Measurements from ENCODE around the gene ZNF892.
"Not testable (repeated sequence)": the region's sequence is repeated elsewhere in the genome, so short reads cannot be mapped to it uniquely, and the experiment has no call there.

The ZNF892 gene

DNA sequence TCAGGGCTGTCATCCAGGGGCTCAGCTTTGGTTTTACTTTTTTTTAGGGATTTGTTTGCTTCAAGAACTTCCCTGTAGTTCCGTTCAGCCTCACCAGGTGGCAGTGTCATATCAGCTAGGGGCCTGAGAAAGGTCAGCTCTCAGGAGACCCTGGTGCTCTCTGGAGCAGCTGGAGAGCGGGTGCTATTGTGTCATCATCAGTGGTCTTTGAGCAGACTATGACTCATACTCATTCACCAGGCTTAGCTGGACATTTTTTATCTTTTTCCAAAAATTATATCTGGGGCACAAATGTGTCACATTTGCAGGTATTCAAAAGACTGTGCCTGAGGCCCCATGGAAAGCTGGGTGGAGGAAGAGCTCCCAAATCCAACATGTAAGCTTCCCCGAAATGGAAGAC is 24.4 kb downstream of the ZNF892 start:
- no peak for DNase-seq

DNA sequence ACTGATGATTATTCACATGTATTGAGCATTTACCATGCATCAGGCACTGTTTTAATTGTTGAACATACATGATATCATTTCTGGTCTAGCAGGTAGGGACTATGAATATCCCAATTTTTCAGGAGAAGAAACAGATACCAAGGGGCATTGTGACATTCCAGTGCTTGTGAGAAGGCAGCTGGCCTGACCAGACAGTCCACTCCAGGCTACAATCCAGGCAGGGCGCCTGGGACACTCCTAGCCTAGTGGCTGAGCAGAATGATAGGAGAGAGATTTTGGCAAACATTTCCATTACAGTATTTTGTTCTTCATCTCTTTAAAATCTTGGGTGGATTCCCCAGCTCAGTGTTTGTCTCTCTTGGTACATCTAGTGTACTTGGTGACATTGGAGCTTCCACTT is 24.9 kb downstream of the ZNF892 start:
- no peak for DNase-seq

DNA sequence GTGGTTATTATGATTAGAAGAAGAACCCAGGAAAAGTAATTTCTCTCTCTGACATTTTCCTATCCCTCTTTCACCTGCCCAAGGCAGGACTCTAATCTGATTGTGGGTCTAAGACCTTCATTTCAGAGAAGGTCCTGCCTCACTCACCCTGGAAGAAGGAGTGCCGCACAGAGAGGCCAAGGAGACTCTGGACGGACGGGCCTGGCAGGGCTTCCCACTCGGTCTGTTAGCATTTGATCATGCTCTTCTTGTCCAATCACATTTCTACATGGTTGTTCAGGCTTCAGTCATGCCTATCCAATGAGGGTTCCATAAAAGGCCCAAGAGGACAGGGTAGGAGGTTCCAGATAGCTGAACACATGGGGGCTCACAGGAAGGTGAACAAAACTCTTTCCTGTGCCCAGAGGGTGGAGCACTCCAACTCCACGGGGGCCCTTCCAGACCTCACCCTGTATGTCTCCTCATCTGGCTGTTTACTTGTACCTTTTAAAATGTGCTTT is 27.0 kb downstream of the ZNF892 start:
- DNase-seq = no peak

DNA sequence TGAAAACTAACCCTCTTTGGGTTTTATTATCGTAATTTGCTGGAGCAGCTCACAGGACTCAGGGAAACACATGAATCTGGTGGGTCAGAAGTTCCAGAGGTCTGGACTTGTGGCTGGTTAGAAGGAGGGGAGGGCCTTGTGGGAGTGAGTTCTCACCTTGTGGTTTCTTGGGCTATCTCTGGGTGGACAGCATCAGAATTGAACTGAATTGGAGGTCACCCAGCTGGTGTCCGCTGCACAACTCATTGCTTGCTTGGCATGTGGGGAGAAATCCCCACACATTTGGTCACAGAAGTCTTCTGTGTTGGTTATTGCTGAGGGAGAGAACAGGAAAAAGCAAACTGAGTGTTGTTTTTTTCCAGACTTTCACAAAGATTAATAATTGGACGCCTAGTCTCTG is 27.5 kb downstream of the ZNF892 start:
- no peak for DNase-seq

DNA sequence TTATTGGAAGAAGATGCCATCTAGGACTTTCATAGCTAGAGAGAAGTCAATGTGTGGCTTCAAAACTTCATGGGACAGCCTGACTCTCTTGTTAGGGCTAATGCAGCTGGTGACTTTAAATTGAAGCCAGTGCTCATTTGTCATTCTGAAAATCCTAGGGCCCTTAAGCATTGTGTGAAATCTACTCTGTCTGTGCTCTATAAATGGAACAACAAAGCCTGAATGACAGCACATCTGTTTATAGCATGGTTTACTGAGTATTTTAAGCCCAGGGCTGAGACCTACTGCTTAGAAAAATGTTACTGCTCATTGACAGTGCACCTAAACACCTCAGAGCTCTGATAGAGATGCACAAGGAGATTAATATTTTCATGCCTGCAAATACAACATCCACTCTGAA is 30.8 kb downstream of the ZNF892 start:
- DNase-seq = no peak

DNA sequence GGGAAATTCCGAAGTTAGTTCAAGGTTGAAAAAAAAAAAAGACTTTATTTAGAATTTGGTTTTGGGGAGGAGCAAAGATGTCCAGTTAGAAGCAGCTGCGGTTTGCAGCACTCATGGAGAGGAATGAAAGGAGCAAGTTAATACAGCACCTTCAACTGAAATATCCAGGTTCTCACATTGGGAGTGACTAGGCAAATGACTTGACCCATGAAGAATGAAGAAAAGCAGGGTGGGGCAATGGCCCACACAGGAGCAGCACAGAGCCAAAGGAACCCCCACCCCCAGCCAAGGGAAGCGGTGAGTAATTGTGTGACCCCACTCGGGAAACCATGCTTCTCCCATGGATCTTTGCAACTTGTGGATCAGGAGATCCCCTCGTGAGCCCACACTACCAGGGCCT is 32.8 kb downstream of the ZNF892 start:
- DNase-seq = no peak

DNA sequence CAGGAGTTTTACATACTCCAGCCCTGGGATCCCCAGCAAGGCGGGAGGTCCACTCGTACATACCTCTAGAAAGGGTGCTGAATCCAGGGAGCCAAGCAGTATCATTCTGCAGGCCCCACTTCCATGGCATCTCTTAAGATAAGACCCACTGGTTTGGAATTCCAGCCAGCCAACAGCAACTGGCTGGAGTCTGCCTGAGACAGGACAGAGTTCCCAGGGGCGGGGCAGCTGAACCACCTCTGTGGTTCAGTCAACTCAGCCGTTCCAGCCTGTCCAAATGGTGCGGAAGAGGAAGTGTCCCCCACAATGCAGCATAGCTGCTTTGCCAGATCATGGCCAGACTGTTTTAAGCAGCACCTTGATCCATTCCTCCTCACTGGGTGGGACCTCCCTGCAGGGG is 33.2 kb downstream of the ZNF892 start:
- DNase-seq = no peak

DNA sequence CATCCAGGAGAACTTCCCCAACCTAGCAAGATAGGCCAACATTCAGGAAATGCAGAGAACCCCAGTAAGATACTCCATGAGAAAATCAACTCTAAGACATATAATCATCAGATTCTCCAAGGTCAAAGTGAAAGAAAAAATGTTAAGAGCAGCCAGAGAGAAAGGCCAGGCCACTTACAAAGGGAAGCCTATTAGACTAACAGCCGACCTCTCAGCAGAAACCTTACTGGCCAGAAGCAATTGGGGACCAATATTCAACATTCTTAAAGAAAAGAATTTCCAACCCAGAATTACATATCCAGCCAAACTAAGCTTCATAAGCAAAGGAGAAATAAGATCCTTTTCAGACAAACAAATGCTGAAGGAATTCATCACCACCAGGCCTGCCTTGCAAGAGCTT is 34.8 kb downstream of the ZNF892 start:
- DNase-seq = not testable (repeated sequence)
